Esophagus (tissue), 2 donors: Measurements from ENCODE around the gene BSND. TPM values are rescaled to one million over a fixed set of nuclear protein-coding genes. Genes with fewer than 3 reads are reported as not detected.

Experiments used
- H3K27ac ChIP-seq, 2 donors: one replicate each; pipeline ENCODE4 v1.5.1; 2013; ENCODE audit warnings: low read depth in 2 of 2, mild to moderate bottlenecking in 2 of 2, inconsistent platforms in 1 of 2, low read length in 1 of 2, moderate library complexity in 1 of 2
- H3K27me3 ChIP-seq, 2 donors: one replicate each; pipeline ENCODE4 v1.6.1; 2013; ENCODE audit warnings: low read length in 2 of 2, control low read depth in 1 of 2, mild to moderate bottlenecking in 1 of 2; ENCODE audit not compliant: insufficient read depth in 2 of 2, control insufficient read depth in 1 of 2
- H3K36me3 ChIP-seq, 2 donors: one replicate each; pipeline ENCODE4 v1.6.1; 2013; ENCODE audit warnings: low read length in 1 of 2; ENCODE audit not compliant: control insufficient read depth in 2 of 2, insufficient read depth in 2 of 2
- H3K4me1 ChIP-seq, 2 donors: one replicate each; pipeline ENCODE4 v1.6.1; 2013; ENCODE audit warnings: low read length in 1 of 2; ENCODE audit not compliant: control insufficient read depth in 2 of 2, insufficient read depth in 2 of 2
- H3K4me3 ChIP-seq, 2 donors: one replicate each; pipeline ENCODE4 v1.5.1; 2013; ENCODE audit warnings: low read length in 2 of 2, mild to moderate bottlenecking in 2 of 2, low read depth in 1 of 2, moderate library complexity in 1 of 2
- H3K9me3 ChIP-seq, 2 donors: one replicate each; pipeline ENCODE4 v1.6.1; 2013; ENCODE audit warnings: mild to moderate bottlenecking in 2 of 2, low read depth in 1 of 2, low read length in 1 of 2, moderate library complexity in 1 of 2; ENCODE audit not compliant: control insufficient read depth in 2 of 2, insufficient read depth in 1 of 2
- WGBS, 2 donors: extraction: QIAGEN DNeasy Blood & Tissue Kit; methylation state at CpG; one replicate each; pipeline ENCODE4 v1.1.7; 2013; 5-methylcytosine and 5-hydroxymethylcytosine counted together
- polyA plus RNA-seq, 2 donors: library from polyadenylated mRNA; stranded (reverse); fragments of 200-250 nt; gene quantifications; one replicate each; pipeline ENCODE4 v1.2.3, GENCODE V29; 2013
- donor health status: healthy with polysubstance abuse.
- donor health status: Bipolar disorder and iron deficiency.

BSND gene
- polyA plus RNA-seq, 2 donors, result not detected

DNA sequence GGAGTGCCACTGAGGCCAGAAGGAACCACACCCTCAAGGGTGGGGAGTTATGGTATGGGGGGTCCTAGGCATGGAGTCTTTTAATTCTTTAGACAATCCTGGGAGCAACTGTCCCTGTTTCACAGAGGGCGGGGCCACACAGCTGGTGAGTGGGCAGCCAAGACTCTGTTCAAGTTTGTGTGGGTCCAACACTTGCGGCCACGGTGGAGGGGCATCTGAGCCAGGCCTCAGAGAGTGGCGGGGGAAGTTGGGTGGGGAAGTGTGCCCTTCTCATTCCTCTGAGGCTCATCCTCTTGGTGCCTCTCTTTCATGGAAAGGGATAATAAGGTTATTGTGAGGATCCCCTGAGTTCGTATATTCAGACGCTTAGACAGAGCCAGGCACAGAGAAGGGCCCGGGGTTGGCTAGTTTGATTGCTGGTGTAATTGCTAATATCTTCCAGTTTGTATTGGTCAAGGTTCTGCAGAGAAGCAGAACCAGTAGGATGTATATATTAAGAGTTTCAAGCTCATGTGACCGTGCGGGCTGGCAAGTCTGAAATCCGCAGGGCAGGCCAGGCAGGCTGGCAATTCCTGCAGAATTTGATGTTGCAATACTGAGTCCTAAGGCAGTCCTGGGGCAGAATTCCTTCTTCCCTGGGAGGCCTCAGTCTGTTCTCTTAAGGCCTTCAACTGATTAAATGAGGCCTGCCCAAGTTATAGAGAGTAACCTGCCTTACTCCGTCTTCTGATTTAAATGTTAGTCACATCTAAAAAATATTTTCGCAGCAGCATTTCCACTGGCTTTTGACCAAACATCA is 56.5 kb downstream of the BSND start:
- peaks cover 0 to 2% of the 10 kb centered on the region in 2 donors for H3K4me1 ChIP-seq
- no peaks in the 10 kb centered on the region for H3K9me3 ChIP-seq
- no peaks in the 10 kb centered on the region for H3K27me3 ChIP-seq
- H3K27ac ChIP-seq, result no peak overlapping the region
- 86 to 88% methylated on average over 12 of the region's 12 CpGs for WGBS, 2 donors
- no peak overlapping the region for H3K4me3 ChIP-seq
- peaks cover 2 to 21% of the 10 kb centered on the region in 2 donors for H3K36me3 ChIP-seq

GRCh38 chr1:55055951-55056631 is 57.4 kb downstream of the BSND start:
- Histone ChIP-seq H3K27me3 (no peaks in the 10 kb centered on the region), H3K4me3 (no peak overlapping the region), H3K27ac (no peak overlapping the region), H3K9me3 (no peaks in the 10 kb centered on the region), H3K4me1 (peaks cover 0 to 2% of the 10 kb centered on the region in 2 donors), H3K36me3 (peaks cover 2 to 21% of the 10 kb centered on the region in 2 donors)
- 88 to 91% methylated on average over 39 to 42 of the region's 42 CpGs for WGBS, 2 donors

GRCh38 chr1:55056632-55056992 is 57.9 kb downstream of the BSND start:
- no peaks in the 10 kb centered on the region for H3K27me3 ChIP-seq
- H3K4me1 ChIP-seq, result peaks cover 0 to 2% of the 10 kb centered on the region in 2 donors
- H3K27ac ChIP-seq, result no peak overlapping the region
- H3K9me3 ChIP-seq, result no peaks in the 10 kb centered on the region
- WGBS, 2 donors, result 95% methylated on average over 20 of the region's 20 CpGs
- H3K36me3 ChIP-seq, result peaks cover 2 to 26% of the 10 kb centered on the region in 2 donors
- H3K4me3 ChIP-seq, result no peak overlapping the region

GRCh38 chr1:55057270-55057955 is 58.7 kb downstream of the BSND start:
- no peaks in the 10 kb centered on the region for H3K27me3 ChIP-seq
- 91 to 92% methylated on average over 15 of the region's 15 CpGs for WGBS, 2 donors
- peaks cover 2 to 22% of the 10 kb centered on the region in 2 donors for H3K36me3 ChIP-seq
- H3K9me3 ChIP-seq, result no peaks in the 10 kb centered on the region
- H3K27ac ChIP-seq, result no peak overlapping the region
- H3K4me1 ChIP-seq, result peaks cover 0 to 2% of the 10 kb centered on the region in 2 donors
- no peak overlapping the region for H3K4me3 ChIP-seq

GRCh38 chr1:55057956-55058298 is 59.2 kb downstream of the BSND start:
- Histone ChIP-seq H3K27me3 (no peaks in the 10 kb centered on the region), H3K27ac (no peak overlapping the region), H3K4me1 (peaks cover 0 to 2% of the 10 kb centered on the region in 2 donors), H3K9me3 (no peaks in the 10 kb centered on the region), H3K4me3 (no peak overlapping the region), H3K36me3 (peaks cover 2 to 21% of the 10 kb centered on the region in 2 donors)
- WGBS, 2 donors, result 89 to 92% methylated on average over 6 of the region's 6 CpGs

DNA sequence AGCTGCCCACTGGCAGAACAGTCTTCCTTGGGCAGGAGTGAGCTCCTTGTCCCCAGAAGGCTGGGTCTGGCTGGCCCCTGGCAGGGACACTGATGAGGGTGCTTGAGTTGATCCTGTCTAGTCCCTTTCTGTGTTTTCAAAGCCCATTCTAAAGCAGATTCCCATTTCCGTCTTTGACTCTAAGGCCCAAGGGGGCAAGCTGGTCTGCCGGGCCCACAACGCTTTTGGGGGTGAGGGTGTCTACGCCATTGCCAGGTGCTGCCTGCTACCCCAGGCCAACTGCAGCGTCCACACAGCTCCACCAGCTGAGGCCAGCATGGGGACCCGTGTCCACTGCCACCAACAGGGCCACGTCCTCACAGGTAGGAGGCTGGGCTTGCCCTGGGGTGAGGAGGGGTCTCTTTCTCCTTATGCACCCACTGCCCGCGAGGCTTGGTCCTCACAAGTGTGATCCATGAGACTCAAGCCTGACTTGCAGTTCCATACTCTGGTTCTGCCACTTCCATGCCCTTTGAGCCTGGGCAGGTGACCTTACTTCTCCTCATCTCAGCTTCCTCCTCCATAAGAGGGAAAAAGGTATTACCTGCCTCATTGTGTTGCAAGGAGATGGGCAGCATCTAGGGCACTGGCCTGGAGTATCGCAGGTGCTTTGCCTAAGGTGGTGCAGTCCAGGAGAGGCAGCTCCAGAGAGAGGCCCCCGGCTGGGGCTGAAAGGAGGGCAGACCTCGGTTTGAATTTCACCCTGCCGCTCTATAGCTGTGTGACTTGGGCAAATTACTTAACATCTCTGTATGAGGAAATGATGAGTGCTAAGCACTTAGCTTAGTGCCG is 60.8 kb downstream of the BSND start:
- 87 to 91% methylated on average over 14 of the region's 14 CpGs for WGBS, 2 donors
- no peak overlapping the region for H3K27ac ChIP-seq
- H3K9me3 ChIP-seq, result no peaks in the 10 kb centered on the region
- no peaks in the 10 kb centered on the region for H3K27me3 ChIP-seq
- H3K4me3 ChIP-seq, result no peak overlapping the region
- peaks cover 2 to 21% of the 10 kb centered on the region in 2 donors for H3K36me3 ChIP-seq
- peaks cover 2 to 4% of the 10 kb centered on the region in 2 donors for H3K4me1 ChIP-seq

DNA sequence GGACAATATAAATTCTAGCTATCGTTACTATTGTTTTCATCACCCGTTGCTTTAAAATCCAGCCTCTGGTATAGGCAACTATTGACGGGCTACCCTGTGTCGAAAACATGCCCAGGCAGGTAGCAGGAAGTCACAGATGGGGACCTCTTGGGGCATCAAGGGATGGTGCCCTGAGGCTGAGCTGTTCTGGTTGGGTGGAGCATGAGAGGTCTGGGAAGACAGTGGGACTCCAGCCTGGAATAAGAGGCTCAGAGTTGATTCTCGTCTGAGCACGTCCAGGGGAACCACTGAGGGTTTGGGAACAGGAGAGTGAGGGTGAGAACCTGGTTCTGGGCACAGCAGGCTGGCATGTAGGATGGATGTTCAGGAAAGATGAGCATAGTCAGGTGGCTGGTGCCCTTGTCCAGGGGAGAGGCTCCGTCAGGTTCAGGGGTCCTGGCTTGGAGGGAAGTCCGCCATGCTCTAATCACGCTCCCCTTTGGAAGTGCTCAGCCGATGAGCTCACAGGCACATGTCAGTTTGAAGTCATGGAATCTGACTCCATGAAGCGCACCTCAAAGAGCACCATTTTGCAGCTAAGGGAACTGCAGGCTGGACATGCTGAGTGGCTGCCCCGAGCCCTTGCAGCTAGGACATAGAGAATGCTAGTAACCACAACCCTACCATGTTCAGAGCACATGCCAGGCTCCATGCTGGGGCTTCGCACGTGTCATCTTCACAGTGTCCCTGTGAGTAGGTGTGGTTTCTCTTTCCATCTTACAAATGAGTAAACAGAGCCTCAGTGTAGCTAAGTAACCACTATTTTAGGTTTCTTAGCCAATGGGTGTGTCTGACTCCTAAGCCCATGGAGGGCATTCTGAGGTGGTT is 61.6 kb downstream of the BSND start:
- Histone ChIP-seq H3K4me1 (peaks cover 4% of the 10 kb centered on the region in 2 donors), H3K4me3 (no peak overlapping the region), H3K36me3 (peaks cover 0 to 21% of the 10 kb centered on the region in 2 donors), H3K27ac (no peak overlapping the region), H3K9me3 (no peaks in the 10 kb centered on the region), H3K27me3 (no peaks in the 10 kb centered on the region)
- WGBS, 2 donors, result 81 to 85% methylated on average over 14 of the region's 14 CpGs

DNA sequence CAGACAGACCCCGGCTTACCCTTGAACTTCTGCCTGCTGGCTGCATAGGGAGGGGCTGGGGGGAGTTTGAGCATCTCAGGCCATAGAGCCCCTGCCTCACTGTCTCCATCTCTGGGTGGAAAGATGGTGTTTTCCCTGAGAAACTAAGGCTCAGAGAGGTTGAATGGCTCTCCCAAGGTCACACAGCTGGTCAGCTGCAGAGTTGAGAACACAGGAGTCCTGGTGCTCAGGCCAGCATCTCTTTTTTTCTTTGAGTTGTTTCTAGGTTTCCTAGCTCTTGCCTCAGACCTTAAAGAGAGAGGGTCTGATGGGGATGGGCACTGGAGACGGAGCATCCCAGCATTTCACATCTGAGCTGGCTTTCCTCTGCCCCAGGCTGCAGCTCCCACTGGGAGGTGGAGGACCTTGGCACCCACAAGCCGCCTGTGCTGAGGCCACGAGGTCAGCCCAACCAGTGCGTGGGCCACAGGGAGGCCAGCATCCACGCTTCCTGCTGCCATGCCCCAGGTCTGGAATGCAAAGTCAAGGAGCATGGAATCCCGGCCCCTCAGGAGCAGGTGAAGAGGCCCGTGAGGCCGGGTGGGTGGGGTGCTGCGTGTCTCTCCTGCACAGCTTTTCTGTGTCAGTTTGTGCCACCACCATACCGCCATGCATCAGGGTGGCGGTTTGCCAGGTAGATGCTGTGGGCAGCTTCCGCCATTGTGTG is 62.4 kb downstream of the BSND start:
- peaks cover 4% of the 10 kb centered on the region in 2 donors for H3K4me1 ChIP-seq
- H3K9me3 ChIP-seq, result no peaks in the 10 kb centered on the region
- H3K27me3 ChIP-seq, result no peaks in the 10 kb centered on the region
- no peak overlapping the region for H3K27ac ChIP-seq
- 85 to 86% methylated on average over 13 of the region's 13 CpGs for WGBS, 2 donors
- H3K4me3 ChIP-seq, result no peak overlapping the region
- H3K36me3 ChIP-seq, result peaks cover 5 to 25% of the 10 kb centered on the region in 2 donors
